Glomerular visceral epithelial cell (primary cell): ENCODE measurements around the gene ZNF644.
"Not testable (repeated sequence)": the region's sequence is repeated elsewhere in the genome, so short reads cannot be mapped to it uniquely, and the experiment has no call there.

Experiments used
- DNase-seq: peaks from one replicate; pipeline ENCODE4 v3.0.0-alpha.2; 2016; ENCODE audit errors: extremely low spot score

The ZNF644 gene

DNA sequence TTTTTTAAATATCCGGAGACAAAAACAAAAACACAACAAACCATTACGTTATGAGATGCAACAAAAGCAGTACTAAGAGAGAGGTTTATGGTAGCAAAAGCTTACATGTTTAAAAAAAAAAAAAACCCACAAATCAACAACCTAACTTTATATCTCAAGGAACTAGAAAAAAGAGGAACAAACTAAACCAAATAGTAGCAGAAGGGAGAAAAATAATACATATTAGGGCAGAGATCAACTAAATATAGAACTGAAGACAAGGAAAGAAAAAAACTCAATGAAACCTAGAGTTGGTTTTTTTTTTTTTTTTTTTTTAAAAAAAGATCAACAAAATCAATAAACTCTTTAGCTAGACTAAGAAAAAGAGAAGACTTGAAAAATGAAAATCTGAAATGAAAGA is 34.9 kb downstream of the ZNF644 start:
- DNase-seq: no peak

DNA sequence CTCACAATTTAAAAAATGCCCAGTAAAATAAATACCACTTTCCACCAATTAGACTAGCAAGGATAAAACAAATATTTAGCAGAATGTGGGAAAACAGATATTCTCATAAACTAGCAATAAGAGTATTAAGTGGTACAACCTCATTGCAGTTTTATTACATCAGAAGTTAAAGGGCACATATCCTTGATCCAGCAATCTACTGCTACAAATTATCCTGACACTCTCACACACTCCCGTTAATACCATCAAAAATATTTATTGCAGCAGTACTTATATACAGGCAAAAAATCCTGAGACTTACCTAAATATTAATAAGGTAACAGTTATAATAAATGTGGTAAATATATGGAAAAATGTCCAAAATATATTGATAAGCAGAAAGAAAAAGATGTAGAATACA is 44.3 kb downstream of the ZNF644 start:
- DNase-seq: no peak

DNA sequence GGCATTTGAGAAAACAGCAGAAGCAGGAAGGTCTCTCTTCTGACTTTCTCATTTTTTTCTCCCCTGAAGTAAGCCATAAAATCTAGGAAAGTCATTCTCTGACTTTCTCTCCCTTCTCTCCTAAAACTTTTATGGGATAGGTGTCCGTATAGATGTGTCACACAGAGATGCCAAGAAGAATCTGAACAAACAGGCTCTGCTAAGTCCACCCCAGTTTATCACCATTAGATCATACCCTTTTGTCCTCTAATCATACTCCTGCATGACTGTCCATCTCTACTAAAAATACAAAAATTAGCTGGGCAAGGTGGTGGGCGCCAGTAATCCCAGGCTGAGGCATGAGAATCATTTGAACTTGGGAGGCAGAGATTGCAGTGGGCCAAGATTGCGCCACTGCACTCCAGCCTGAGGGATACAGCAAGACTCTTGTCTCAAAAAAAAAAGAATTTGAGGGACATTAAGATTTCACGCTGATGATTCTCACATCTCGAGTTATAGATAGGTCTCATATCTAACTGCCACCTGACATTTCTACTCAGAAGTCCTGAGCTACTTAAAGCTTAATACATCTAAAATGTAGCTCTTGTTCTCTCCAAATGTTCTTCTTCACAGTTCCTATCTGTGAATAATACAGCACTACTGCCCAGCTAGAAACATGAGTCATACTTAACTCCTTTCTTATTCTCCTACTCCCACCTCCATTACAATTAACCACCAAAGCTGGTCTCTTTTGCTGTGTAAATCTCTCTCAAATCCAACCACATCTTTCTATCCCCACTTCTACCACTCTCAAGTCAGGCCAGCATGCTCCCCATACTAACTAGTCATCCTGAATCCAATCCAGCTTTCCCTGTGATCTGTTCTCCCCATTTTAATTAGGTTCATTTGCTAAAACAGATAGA is 47.7 kb downstream of the ZNF644 start:
- peak; percentile 44 for DNase-seq

DNA sequence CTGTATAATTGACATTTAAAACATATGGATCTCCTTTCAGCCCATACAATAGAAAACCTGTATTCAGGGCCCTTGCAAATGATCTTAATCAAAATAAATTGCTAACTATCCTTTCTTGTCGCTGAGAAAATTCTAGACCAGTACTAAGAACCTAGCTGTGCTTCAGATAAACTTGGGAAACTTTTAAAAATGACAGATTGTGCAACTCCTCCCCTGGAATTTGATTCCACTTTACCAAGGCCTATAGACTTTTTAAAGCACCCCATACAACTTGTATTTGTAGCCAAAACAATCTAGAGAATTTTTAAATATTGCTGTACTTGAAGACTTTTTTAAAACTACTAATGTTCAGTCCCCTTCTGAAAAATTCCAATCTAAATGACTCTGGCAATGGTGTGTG is 51.6 kb downstream of the ZNF644 start:
- no peak for DNase-seq

DNA sequence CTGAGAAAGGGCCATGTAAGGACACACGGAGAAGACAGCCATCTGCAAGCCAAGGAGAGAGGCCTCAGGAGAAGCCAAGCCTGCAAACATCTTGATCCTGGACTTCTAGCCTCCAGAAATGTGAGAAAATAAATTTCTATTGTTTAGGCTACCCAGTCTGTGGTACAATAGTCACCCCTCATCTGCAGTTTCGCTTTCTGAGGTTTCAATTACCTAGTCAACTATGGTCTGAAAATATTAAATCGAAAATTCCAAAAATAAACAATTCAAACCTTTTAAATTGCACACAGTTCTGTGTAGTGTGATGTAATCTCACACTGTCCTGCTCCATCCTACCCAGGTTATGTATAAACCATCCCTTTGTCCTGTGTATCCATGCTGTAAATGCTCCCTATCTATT is 52.6 kb downstream of the ZNF644 start:
- no peak for DNase-seq

DNA sequence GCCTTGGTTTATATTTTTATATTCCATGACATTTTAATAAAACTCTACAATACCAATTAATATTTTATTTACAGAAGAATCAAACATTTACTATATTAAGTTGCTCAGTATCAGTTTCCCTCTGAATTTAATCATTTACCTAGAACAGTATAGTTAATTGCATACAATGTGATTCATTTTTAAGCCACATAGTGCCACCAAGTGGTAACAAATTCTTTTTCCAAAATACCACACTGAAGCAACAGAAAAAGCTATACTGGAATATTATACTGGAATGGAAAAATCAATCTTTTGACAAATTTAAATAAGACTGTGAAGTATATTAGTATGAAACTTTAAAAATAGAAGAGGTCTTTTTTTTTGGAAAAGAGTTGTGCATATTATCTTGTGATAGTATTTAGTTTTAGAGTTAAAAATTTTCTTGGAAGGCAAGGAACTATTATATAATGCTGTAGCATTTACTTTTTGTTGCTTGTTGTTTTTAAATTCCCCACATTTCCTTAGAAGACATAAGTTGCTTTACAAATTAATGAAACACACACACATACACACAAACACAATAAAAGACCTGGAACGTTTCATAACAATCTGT is 57.3 kb downstream of the ZNF644 start:
- DNase-seq: peak; percentile 12

DNA sequence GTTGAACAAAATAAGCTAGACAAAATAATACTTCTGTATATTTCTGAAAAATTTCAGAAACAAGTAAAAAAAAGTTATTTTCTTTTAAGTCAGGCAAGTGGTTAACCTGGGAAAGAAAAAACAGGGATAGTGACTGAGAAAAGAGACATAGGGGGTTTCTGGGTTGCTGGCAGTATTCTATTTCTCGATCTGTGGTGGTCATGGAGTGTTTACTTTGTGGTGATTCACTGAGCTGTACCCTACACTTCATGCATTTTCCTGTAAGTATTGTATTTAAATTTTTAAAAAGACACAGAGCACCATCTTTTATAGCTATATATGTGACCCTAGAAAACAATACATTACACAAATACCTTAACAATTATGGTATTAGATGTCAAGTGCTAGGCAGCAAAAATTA is 58.2 kb downstream of the ZNF644 start:
- DNase-seq: peak; percentile 24

DNA sequence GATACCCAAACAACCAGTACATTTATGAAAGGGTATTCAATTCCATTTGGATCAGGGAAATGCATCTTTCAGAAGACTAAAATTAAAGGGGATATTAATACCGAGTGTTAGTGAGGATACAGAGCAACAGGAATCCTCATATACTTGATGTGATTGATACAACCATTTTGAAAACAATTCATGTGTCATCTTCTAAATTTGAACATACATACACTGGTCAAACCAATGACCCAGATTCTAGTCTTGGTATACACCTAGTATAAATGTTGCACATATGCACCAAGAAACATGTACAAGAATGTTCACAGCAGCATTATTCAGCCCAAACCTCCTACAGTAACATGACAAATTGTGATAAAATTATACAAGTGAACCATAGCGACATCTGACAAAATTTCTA is 58.6 kb downstream of the ZNF644 start:
- no peak for DNase-seq

DNA sequence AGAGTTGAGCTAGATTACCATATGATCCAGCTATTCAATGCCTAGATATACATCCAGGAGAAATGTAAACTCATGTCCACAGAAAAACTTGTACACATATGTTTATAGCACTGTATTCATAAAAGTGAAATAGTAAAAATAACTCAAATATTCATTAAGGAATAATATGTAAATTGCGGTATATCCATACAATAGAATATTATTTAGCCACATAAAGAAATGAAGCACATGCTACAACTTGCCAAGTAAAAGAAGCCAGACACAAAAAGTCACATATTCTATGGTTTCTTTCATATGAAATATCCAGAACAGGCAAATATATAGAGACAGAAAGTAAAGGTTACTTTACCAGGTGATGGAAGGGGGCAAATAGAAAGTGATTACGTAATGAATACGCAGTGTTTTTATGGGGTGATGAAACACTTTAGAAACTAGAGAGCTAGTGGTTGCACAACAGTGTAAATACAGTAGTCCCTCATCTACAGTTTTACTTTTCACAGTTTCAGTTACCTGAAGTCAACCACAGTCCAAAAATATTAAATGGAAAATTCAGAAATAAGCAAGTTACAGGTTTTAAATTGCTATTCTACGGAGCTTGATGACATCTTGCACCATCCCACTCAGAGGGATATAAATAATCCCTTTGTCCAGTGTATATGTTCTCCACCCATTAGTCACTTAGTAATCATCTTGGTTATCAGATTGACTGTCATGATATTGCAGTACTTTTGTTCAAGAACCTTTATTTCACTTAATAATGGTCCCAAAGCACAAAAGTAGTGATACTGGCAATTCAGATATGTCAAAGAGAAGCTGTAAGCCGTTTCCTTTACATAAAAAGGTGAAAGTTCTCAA is 62.3 kb downstream of the ZNF644 start:
- DNase-seq: no peak

DNA sequence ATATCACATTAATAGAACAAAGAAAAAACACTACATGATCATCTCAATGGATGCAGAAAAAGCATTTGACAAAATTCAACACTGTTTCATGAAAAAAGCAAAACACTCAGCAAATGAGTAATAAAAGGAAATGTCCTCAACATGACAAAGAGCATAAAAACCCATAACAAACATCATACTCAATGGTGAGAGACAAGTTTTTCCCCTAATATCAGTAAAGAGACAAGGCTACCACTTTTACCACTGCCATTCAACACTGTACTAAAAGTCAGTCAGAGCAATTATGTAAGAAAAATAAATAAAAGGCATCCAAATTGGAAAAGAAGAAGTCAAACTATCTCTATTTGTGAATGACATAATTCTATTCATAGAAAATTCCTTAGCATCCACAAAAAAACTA is 64.3 kb downstream of the ZNF644 start:
- DNase-seq: no peak

DNA sequence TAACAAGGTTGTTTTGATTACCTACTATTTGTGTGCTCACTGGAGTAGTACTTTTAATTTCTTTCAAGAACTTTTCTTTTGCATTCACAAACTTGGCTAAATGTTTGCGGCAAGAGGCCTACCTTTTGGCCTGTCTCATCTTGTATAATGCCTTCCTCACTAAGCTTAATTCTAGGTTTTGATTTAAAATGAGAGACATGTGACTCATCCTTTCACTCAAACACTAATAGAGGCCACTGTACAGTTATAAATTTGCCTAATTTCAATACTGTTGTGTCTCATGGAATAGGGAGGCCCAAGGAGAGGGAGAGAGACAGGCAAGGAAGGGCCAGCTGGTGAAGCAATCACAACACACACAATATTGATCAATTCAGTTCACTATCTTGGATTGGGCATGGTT is 66.1 kb downstream of the ZNF644 start:
- DNase-seq: no peak

DNA sequence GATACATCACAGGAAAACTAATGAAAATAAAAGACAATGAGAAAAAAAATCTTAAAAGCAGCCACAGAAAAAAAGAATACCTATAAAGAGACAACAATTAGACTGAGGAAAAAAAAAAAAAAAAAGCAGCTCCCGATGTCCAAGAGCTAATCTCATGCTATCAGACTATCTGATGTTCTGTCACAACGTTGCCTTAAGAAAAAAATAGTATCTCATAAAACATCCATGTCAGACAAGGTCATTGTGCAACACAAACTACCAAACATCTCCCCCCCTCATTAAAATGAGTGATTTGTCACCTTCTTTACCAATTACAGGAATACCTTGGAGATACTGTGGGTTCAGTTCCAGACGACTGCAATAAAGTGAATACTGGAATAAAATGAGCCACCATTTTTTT is 68.9 kb downstream of the ZNF644 start:
- DNase-seq: no peak

DNA sequence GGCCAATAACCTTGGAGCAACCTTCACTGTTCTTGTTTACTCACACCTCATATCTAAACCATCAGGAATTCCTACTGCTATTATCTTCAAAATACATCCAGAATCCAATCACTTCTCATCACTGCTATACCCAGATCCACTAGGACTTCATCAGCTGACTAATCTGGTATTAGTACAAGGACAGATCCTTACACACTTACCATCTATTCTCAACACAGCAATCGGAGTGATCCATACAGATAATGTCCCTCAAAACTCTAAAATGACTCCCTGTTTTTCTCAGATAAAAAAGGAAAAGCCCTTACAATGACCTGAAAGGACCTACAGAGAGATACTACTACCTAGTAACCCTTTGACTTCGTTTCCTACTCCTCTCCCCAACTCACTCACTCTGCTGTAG is 70.8 kb downstream of the ZNF644 start:
- no peak for DNase-seq

DNA sequence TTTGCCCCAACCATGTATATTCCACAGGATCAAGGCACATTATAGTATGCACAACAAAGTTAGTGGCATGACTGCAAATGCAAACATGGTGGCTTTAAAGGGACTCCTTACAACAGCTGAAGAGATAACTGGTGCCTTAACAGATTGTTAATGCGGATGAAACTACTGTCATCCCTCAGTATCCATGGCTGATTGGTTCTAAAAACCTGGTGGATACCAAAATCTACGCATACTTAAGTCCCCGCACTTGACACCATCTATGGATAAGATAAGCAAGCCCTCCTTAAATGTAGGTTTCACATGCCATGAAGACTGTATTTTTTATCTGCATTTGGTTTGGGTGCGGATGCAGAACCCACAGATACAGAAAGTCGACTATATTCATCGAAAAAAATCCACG is 73.5 kb downstream of the ZNF644 start:
- no peak for DNase-seq

DNA sequence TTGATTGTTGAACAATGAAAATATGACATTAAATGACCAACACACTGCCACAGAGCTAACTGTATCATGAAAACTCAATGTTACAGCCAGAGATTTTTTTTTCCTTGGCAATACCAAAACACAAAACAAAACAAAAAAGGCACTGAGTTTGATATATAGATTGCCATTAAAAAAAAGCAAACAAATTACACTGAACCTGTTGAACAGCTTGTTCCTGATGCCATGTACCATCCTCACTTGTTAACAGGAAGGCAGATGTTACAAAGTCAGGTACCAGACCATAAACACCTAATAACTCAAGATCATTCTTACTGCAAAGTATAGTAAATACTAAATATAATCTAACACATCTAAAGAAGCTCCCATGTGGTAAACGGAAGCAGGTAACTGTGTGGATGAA is 75.2 kb downstream of the ZNF644 start:
- DNase-seq: no peak

DNA sequence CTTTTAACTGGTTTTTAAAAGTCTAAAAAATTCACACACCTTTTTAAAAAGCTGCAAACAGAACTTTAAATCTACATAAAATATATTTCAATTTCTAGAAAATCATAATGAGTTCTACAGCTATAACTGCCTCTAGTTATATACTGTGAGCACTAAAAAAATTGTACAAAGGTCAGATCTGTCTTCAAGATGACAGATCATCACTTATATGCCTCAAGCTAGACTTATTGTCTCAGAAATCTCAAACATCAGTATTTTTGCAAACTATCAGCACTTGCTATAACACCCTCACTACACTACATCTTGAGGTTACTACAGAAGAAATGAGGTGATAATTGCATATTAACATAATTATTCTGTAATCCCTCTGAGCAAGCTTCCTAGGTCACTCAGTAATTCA is 76.5 kb downstream of the ZNF644 start:
- DNase-seq: no peak

DNA sequence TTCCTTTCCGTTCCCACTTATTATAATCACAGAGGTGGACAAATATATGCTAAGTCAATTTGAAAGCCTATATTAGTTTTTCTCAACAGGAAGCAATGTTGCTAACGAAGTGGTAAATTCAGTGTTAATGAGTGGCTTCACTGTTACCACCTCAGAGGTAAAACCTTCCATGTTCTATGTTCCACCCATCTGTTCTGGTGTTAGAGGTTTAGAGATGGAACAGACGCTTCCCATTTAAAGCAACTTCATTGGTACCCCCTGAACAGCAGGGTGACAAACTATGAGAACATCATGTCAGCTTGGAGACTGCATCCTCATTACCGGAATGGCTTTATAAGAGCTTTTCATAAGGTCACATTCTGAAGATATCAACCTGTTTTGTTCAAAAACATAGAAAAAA is 77.9 kb downstream of the ZNF644 start:
- DNase-seq: no peak

DNA sequence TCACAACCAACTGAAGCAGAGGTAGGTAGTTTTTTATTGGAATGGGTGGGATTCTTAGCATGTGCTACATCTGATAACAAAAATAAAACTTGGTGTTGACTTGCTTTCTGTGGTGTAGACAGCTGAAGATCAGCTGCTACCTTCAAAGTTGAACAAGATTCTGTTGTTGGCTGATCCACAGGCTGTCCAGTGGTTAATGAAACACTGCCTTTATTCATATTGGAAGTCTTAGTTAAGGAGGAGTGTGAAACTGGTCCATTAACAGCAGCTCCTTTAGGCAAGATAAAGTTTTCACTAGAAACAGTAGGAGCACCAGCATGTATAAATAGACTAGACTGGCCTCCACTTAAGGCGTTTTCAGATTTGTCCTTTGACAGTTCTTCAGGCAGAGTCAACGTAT is 81.1 kb downstream of the ZNF644 start:
- no peak for DNase-seq

DNA sequence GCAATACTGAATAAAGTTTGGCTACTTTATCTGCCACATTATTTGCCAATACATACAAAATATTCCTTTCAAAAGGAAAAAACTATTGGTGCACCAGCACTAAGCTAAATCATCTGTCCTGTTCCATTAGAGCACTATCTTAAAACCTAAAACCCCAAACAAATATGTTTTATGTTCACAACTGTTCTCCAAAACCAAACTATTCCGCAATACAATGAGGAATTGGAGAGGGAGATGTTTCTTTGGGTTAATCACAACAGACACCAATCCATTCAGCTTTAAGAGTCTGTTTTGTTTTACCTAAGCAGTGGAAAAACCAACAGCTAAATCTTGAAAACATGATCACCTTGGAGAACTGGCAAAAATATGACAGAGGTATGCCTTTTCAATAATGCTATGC is 85.1 kb downstream of the ZNF644 start:
- no peak for DNase-seq

DNA sequence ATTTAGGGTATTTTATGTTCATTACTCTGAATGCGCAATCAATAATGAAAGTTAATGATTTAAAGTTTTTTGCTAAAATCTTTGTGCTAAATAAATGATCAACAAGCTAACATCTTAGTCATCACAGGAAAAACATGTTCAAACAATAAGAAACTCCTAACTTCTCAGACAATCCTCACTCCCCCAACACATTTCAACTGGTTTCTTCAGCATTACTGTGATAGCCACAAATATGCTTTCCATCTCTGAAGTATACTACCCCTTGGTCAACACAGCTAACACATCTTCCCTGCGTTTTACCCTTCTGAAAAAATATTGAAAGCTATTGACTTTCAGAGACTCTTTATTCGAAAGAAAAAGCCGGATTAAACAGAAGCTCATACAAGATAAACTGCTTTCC is 85.8 kb downstream of the ZNF644 start:
- no peak for DNase-seq

DNA sequence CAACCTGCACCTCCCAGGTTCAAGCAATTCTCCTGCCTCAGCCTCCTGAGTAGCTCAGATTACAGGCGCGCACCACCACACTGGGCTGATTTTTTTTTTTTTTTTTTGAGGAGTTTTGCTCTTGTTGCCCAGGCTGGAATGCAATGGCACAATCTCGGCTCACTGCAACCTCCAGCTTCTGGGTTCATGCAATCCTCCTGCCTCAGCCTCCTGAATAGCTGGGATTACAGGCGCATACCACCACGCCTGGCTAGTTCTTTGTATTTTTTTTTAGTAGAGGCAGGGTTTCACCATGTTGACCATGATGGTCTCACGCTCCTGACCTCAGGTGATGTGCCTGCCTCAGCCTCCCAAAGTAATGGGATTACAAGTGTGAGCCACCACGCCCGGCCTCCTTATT is 93.6 kb downstream of the ZNF644 start:
- not testable (repeated sequence) for DNase-seq

DNA sequence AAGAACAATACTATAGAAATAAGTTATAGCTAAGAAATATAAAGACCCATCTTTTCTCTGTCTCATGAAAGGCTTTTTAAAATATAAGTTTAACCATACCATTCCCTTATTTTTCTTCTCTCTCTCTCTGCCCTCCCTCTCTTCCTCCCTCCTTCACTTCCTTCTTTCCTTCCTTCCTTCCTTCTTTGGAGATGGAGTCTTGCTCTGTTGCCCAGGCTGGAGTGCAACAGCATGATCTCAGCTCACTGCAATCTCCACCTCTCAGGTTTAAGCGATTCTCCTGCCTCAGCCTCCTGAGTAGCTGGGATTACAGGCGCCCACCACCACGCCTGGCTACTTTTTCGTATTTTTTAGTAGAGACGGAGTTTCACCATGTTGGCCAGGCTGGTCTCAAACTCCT is 94.2 kb downstream of the ZNF644 start:
- not testable (repeated sequence) for DNase-seq

DNA sequence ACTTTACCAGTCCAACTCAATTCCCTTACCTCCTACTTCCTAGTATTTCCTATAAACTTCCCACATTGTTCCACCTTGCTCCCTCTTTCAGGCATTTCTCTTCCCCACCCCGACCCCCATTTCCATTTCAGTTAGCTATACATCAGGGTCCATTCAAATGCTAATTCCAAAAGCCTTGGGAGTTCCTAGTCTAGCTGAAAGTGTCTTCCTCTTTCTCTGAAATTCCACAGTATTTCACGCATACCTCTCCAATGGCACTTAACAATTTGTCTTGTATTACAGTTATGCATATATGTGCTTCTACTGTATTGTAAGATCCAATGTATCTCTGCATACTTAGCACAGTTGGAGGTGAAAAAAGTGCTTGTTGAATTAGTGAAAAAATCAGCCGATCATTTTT is 94.9 kb downstream of the ZNF644 start:
- DNase-seq: no peak
